Amniotic epithelial cell (primary cell): ENCODE measurements around the gene AHSG.
"Not testable (repeated sequence)": the region's sequence is repeated elsewhere in the genome, so short reads cannot be mapped to it uniquely, and the experiment has no call there.

ENCODE experiments used
- DNase-seq: peaks from one replicate; pipeline ENCODE4 v3.0.0-alpha.2; 2010; ENCODE audit warnings: low read depth

AHSG gene, protein sequence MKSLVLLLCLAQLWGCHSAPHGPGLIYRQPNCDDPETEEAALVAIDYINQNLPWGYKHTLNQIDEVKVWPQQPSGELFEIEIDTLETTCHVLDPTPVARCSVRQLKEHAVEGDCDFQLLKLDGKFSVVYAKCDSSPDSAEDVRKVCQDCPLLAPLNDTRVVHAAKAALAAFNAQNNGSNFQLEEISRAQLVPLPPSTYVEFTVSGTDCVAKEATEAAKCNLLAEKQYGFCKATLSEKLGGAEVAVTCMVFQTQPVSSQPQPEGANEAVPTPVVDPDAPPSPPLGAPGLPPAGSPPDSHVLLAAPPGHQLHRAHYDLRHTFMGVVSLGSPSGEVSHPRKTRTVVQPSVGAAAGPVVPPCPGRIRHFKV

DNA sequence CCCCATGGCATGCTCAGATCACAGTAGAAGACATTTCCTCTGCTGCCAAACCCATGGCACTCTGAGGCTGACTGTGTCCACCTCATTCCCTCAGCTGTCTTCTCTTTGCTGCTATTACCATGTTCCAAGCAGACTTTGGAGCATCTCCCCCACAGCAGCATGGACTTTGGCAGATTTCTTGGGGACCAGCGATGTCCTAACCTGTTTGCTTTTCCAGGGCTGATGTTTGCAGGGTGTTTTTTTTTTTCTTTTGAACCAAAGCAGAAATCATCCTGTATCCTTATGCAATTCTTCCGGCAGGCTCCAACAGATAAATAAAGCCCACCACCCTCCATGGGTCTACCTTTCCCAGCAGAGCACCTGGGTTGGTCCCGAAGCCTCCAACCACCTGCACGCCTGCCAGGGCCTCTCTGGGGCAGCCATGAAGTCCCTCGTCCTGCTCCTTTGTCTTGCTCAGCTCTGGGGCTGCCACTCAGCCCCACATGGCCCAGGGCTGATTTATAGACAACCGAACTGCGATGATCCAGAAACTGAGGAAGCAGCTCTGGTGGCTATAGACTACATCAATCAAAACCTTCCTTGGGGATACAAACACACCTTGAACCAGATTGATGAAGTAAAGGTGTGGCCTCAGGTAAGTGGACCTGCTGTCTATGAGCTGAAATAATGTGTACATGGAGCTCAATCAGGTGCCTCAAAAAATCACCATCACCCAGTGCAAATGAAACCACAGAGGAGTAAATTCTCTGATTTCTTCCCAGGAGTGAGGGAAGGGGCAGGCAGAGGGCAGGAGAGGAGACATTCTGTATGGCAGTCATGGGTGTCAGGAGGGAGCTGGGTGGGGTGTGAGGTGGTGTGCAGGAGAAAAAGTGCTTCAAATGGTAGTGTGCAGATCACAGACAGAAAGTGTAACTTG is at the start of gene AHSG:
AHSG (plus strand) TSS at position 340 of the 916 bp plus-strand sequence; CDS start at position 422, 82 bp downstream.
- no peak for DNase-seq

DNA sequence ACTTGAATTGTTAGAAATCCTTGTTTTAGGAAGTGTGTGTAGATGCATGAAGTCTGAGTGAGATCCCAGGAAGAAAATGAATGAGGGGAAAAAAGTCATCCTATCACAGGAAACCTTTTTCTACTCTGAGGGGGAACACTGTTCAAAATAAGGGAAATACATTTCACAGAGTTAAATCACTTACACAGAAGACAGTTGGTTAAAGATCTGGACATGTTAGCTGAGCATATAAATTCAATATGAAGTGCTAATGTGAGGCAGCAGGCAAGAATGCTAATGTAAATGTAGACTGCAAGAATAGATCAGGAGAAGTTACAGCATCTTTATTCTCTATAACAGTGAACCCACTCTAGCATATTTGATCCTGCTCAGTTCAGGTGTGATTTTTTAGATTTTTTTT is 48.3 kb upstream of the AHSG start:
- no peak for DNase-seq

DNA sequence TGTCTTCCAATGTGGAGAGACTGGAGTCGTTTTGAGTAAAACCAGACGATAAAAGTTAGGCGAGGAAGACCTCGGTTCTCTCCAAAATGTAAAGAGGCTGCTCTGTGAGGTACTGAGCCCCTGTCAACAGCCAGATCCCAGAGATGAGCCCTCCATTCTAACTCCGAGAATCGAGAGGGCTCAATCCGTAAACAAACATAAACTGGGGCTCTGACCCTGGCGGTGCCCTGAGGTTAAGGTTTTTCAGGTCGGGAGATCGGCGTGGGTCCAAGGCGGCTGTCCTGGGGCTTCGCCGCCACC is 46.1 kb upstream of the AHSG start:
- no peak for DNase-seq

DNA sequence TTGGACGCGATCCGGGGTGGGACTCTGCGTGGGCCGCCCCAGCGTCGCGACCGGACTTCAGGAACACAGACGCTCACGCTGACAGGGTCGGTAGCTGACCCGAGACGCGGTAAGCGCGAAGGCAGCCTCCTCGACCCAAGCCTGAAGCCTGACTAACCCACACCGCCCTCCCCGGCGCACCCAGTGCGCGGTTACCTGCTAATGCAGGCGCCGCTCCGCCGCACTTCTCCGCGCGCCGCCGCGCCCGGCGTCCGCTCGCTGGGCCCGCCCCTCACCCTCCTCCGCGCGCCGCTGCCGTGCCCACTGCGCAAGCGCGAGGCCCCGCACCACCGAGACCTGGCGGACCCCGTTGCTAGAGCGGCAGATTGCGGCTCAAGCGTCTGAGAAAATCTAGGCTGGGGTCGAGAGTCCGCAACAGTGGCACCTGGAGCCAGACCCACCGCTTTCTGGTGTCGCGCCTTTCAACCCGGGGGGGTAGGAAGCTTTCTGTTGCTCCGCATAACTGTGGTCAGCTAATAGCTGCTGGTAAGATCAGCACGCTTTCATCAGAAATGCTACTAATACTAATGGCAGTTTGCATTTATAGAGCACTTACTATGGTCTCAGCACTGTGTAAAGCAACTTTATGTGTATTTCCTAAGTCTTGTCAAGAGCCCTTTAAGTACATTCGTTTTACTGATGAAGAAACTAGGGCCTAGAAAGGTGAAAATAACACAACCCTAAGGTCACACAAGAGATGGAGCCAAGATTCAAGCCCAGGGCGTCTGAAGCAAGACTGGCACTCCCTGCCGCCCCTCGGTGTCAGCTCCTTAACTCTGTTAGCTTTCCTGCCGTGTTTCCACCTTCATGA is 45.6 kb upstream of the AHSG start, which contains the start of gene TBCCD1:
TBCCD1 (minus strand) TSS at position 268 of the 850 bp plus-strand sequence. CDS start 3,010 bp downstream, outside the sequence.
- DNase-seq, result peak; percentile 78

DNA sequence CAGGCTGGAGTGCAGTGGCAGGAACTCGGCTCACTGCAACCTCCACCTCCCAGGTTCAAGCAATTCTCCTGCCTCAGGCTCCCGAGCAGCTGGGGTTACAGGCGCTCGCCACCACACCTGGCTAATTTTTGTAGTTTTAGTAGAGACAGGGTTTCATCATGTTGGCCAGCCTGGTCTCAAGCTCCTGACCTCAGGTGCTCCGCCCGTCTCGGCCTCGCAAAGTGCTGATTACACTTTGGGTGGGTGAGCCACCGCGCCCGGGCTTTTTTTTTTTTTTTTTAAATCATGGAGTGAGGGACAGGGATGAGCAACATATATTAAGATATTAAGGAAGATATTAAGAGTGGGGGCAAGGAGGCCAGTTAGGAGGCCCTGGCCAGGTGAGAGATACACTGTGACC is 43.5 kb upstream of the AHSG start:
- not testable (repeated sequence) for DNase-seq

DNA sequence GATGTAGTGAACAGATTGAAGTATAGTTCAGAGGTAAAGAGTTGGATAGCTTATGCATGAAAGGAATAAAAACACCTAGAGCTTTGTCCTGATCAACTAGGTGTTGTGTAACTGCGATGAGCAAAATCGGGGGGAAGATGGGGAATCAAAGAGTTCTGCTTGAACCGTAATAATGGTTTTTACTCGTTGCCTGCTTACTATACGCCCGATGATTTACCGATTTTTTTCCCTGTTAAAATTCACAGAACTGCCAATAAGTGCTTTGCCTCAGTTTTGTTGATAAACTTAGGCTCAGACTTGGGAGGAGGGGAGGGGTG is 43.1 kb upstream of the AHSG start:
- no peak for DNase-seq

DNA sequence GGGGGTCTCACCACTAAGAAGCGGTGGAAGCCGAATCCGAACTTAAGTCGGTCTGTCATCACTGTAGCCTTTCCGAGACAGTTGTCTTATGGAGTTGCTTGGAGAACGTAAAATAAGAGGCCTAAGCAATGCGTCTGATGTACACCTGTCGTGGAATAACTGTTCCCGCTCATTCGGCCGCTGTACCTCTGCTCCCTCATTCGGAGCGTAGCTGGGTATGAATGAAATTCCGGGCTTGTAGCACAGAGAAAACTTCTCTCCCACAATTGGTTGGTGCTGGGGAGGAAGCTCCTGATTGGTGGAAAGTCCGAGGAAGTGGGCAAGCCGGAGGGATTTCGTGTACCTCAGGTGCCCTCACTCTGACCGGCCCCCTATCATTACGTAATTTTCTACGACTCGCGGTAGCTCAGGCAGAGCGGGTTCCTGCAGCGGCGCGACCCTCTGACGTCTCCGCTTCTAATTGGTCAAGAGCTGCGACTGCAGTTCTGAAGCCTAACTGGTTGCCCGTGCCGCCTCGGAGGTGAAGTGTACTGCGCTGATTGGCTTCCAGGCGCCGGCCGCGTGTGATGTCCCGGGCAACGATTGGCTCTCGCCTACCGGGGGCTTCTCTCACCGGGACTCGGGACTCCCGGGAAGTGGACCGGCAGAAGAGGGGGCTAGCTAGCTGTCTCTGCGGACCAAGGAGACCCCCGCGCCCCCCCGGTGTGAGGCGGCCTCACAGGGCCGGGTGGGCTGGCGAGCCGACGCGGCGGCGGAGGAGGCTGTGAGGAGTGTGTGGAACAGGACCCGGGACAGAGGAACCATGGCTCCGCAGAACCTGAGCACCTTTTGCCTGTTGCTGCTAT is 42.5 kb upstream of the AHSG start, which contains the start of gene DNAJB11:
DNAJB11 (plus strand) TSS at position 625 of the 845 bp plus-strand sequence; CDS start at position 803, 178 bp downstream.
- DNase-seq, result peak; percentile 100

DNA sequence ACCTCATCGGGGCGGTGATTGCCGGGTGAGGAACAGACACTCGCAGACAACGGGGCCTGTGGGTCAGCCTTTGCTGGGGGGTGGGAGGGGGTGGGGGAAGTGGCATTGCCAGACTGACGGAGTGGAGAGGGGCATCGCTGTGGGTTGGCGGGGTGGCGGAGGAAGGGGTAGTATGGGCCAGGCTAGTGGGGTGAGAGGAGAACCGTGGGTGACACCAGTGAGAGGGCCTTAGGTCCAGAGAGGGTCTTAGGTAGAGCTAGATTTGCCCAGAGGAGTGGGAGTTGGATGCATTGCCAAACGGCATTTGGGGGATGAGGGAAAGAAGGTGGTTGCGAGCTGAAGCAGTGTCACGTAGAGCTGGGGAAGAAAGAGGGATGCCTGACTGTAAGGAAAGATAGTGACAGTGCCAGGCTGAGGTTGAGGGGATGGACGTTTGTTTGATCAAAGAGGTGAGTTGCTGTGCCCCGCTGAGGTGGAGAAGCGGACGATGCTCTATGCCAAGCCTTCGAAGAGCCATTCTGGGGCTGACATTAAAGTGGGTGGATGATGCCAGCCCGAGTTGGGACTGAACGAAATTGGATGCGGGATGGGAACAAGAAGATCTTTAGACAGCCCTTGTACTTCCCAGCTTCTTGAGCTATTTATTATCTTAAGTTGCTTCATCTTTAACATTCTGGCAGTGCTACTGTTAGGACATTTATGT is 41.8 kb upstream of the AHSG start:
- DNase-seq, result no peak

DNA sequence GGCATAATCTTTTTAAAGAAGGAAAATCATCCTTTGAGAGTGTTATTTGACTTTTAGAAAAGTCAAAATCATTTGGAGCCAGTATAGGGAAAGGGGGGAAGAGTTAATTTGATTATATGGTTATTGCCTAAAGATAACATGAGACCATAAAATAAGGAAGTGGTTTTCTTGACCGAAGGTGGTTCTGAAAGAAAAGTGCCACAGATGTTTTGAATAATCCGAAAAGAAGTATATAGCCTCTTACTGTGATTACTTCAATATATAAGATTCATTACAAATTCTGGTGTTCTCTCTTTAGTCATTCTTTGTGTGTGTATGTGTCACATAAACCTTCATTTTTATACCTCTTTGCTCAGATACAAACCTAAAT is 41.2 kb upstream of the AHSG start:
- DNase-seq, result no peak

DNA sequence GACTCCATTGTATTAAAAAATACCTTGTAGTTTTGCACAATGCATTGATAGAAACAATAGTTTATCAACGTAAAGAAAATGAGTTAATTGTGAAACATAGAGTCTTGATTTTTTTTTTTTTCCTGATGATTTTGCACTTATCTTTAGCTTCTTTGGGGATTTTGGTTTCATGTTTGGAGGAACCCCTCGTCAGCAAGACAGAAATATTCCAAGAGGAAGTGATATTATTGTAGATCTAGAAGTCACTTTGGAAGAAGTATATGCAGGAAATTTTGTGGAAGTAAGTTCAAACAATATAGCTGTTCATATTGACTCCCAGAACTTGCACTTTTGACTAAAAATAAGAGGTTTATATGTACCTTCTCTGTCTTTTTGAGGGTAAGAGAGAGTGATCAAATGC is 35.3 kb upstream of the AHSG start:
- no peak for DNase-seq

DNA sequence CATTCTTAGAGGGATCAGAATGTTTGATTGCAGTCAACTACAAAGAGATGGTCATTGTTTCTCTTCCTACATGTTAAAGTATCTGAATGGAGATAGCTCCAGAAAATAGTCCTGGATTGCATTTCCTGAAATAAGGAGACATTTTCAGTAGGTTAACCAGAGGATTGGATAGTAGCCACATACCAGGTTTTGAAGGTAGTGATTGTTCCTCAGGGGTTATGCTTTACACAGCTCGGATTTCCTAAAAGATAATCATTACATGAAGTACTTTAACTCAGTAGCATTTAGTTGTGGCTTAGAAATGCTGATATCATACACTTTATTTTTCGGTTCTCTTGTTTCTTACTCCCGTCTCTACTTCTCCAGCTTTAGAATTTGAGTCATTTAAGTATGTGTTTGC is 32.1 kb upstream of the AHSG start:
- no peak for DNase-seq

DNA sequence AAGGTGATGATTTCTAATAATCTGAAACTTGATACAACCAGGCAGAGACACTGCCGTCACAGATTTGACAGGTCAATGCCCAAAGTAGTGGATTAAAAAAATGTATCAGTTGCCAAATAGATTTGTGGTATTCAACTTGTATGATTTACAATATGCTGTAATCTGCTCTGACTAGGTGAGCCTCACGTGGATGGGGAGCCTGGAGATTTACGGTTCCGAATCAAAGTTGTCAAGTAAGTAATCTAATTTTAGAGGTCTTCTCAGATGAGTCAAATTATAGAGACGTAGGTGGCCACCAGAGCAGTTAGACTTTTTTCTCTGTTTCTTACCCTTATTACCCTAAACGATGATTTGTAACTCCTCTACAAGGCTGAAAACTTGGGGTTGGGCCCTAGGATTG is 30.3 kb upstream of the AHSG start:
- DNase-seq, result no peak

DNA sequence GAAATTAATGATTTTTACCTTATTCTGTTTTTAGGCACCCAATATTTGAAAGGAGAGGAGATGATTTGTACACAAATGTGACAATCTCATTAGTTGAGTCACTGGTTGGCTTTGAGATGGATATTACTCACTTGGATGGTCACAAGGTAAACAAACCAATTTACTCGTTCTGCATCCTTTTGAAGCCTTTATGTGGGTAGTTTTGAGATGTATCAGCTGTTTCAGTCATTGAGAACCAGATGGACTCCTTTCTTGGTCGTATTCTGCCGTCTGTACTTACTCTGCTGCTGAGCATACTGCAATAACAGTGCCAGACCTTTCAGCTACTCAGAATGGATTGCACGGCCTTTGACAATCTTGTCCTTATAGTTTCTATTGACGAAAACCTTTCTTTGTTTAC is 29.0 kb upstream of the AHSG start:
- no peak for DNase-seq

DNA sequence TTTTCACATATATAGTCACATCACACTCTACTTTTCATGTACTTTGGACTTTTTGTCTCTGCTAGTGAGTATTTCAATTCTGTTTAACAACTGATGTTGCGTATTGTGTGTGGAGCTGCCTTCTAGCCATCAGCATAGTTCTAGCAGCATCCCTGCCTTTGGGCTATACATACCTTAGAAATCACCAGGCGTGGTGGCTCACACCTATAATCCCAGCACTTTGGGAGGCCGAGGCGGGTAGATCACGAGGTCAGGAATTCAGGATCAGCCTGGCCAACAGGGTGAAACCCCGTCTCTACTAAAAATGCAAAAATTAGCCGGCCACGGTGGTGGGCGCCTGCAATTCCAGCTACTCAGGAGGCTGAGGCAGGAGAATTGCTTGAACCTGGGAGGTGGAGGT is 26.6 kb upstream of the AHSG start:
- DNase-seq, result not testable (repeated sequence)

DNA sequence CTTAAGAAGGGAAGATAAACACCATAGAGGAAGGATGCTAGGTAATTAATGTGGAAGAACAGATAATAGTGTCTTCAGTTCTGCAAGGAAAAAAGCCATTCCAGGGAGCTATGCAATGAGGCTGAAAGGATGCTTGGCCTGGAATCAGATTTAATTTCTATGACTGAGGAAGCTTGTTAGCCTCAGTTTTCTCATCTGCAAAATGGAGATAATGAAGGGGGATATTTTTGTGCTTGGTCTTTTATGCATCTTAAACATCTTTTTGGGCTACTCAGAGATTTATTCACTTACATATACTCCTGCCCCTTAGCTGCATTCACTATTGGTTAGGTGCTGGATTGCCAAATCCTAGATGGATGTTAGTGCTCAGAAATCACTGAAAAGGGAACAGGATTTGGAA is 25.7 kb upstream of the AHSG start:
- no peak for DNase-seq

DNA sequence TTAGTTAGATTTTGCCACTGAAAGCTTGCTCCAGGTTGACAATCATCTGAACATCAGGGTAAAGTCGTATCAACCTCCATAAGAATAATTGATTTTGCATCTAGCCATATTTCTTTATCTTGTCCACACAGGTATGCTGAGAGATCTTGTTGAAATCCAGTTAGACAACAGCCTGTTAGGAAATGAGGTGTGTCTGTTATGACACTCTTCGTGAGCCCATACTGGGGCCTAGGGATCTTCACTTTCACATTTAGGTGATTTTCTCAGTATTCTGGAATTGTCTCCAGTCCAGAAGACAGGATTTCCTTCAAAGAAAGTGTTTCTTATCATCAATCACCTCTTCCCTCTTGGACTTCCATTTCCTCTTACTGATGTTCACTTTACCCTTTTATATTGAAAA is 24.2 kb upstream of the AHSG start:
- peak; percentile 19 for DNase-seq

DNA sequence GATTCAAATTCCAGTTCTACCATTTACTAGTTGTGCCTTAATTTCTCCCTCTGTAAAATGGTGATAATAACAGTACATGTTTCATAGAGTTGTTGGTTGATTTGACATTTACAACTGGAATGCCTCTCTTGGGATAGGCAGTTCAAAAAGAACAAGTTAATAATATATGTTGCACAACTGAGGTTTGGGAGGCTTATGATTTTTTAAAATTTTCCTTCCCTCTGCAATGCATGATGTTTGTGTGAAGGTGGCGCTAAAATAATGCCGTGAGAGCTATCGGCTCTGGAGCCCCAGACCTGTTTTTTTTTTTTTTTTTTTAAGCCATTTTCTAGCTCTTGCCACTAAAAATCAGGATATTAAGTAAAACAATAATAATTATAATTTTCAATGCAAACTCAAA is 23.7 kb upstream of the AHSG start:
- DNase-seq, result peak; percentile 37

DNA sequence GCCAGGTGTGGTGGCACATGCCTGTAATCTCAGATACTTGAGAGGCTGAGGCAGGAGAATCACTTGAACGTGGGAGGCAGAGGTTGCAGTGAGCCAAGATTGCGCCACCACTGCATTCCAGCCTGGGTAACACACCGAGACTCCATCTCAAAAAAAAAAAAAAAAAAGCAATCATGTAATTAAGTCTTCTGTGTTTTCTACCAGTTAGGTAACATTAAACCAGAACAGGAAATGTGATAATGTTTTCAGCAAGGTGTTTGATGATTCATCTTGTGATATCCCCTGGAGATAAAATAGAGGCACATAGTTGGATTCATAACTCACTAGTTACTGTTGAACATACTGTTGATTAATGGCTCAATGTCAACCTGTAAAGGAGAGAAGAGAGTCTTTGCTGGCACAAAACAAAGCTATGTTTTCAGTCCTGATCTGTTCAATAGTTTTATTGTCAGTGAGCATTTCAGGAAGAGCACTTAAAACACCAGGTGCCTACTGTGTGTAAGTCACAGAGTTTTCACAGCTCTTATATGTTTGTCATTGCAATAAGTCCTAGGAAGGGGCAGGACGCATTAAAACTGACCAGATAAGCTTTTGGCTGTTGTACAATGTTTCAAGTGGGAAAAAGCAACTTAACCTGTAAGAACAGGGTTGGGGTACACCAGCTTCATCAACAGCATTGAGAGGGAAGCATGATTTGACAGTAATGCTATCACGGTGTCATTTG is 22.8 kb upstream of the AHSG start:
- peak; percentile 80 for DNase-seq

DNA sequence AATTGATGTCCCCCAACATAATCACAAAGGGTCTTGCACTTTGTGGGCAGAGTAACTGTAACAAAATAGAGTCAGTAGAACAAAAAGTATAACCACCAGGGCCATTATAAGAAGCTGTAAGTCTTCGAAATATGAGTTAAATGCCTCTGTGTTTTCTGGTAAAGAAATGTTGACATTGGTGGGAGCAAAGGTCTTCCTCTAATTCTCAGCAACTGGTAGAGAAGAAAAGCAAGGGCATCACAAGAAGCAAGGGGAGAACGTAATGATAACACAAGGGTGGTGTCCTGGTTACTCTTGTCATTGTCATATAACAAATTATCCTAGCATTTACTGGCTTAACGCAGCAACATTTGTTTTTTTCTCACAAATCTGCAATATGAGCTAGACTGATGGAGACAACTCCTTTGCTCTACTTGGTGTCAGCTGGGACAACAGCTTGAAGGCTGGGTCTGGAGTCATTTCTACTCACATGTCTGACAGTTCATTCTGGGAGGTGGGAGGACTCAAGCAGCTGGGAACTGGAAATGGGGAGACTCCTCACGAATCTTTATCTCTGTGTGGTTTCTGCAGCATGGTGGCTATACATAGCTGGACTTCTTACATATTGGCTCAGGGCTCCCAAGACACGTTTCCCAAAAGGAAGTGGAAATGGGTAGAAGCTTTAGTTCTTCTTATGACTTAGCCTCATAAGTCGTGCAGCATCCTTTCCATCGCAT is 22.1 kb upstream of the AHSG start:
- no peak for DNase-seq
